Heart left ventricle (tissue), 16 donors: ENCODE measurements around the gene CSF3R. TPM values are rescaled to one million over a fixed set of nuclear protein-coding genes. Genes with fewer than 3 reads are reported as not detected.
"Not testable (repeated sequence)": the region's sequence is repeated elsewhere in the genome, so short reads cannot be mapped to it uniquely, and the experiment has no call there.

Experiments
- ATAC-seq, 4 donors: fragments of 200-7000 bp; cut with Tn5 transposase; one replicate each; pipeline ENCODE4 v1.9.1; 2020 to 2022; ENCODE audit warnings: moderate library complexity in 4 of 4, mild to moderate bottlenecking in 3 of 4, moderate number of reproducible peaks in 1 of 4
- DNase-seq, 5 donors: peaks; one replicate each; pipeline ENCODE4 v3.0.0-alpha.2; 2020
- H3K27ac ChIP-seq, 12 donors: fragments of 200-600 bp; sonication (generic) in 4 of 12; one replicate each; pipeline versions ENCODE4 v1.5.0 to v1.8.0; 2016 to 2022; ENCODE audit warnings: mild to moderate bottlenecking in 2 of 12
- H3K27me3 ChIP-seq, 9 donors: fragments of 200-600 bp; sonication (generic) in 2 of 9; one replicate each; pipeline versions ENCODE4 v1.5.1 to v1.8.0; 2016 to 2022; ENCODE audit warnings: mild to moderate bottlenecking in 3 of 9
- H3K36me3 ChIP-seq, 9 donors: fragments of 200-600 bp; sonication (generic) in 2 of 9; one replicate each; pipeline versions ENCODE4 v1.5.0 to v1.8.0; 2018 to 2022; ENCODE audit warnings: mild to moderate bottlenecking in 2 of 9
- H3K4me1 ChIP-seq, 12 donors: fragments of 200-600 bp; sonication (generic) in 4 of 12; one replicate each; pipeline versions ENCODE4 v1.5.0 to v1.8.0; 2016 to 2022; ENCODE audit warnings: mild to moderate bottlenecking in 3 of 12
- H3K4me3 ChIP-seq, 12 donors: fragments of 200-600 bp; sonication (generic) in 4 of 12; one replicate each; pipeline versions ENCODE4 v1.5.0 to v1.8.0; 2017 to 2022; ENCODE audit warnings: mild to moderate bottlenecking in 9 of 12, moderate library complexity in 4 of 12
- H3K9me3 ChIP-seq, 12 donors: fragments of 200-600 bp; sonication (generic) in 4 of 12; one replicate each; pipeline versions ENCODE4 v1.5.0 to v1.8.0; 2016 to 2022; ENCODE audit warnings: mild to moderate bottlenecking in 1 of 12
- POLR2A ChIP-seq, 2 donors: fragments of 450-650 bp; IDR thresholded peaks; one replicate each; pipeline ENCODE4 v1.6.1; 2017; ENCODE audit warnings: antibody characterized with exemption in 2 of 2, mild to moderate bottlenecking in 2 of 2, moderate library complexity in 2 of 2
- WGBS, 4 donors: extraction: QIAGEN DNeasy Blood & Tissue Kit in 2 of 4; methylation state at CpG; one replicate each; pipeline versions ENCODE4 v1.1.5 to v1.1.7; 2013 to 2018; 5-methylcytosine and 5-hydroxymethylcytosine counted together
- intact Hi-C, 10 donors: fragments of 100-400 bp; cut with DNase I; formaldehyde crosslinking; loops; one replicate each; pipeline versions ENCODE4 v1.11.1 to v1.14.2; 2022
- polyA plus RNA-seq, 2 donors: library from polyadenylated mRNA; stranded (reverse); fragments of 200-250 nt; gene quantifications; one replicate each; pipeline ENCODE4 v1.2.3, GENCODE V29; 2013
- total RNA-seq, 9 donors: library from RNA; depleted of rRNA in 2 of 9; stranded (reverse); fragments of >200 nt in 2 of 9; fragmentation: NEBNext Ultra II Directional in 3 of 9; extraction: Animal tissue kit (Norgen Biotek cat#: 25700) in 3 of 9; gene quantifications; one replicate each; pipeline versions ENCODE4 v1.1.0 to v1.2.4, GENCODE V29; 2016 to 2023
- TF ChIP-seq, protein P1 (sequence below), 12 donors: fragments of 200-600 bp; sonication (generic) in 4 of 12; IDR thresholded peaks; one replicate each; pipeline versions ENCODE4 v1.5.0 to v1.8.0; 2018 to 2022; ENCODE audit warnings: antibody characterized with exemption in 12 of 12, mild to moderate bottlenecking in 5 of 12
- donor health status: ischemic (EF 13 %, LVEDD 7.1; RV severe dilation, severe dysfunction).
- donor health status: healthy with polysubstance abuse.
- donor health status: DM: no; HTN: yes; CAD: no.
- donor health status: DM: no; HTN: no; CAD: no.
- donor health status: ischemic (EF 25% LVEDD 6.9; RV normal size, moderate dysfunction).
- donor health status: ischemic (EF 25% LVEDD 5.7; RV mildly dilated, moderate dysfunction).
- donor health status: healthy.
- donor health status: DM: yes; HTN: yes; CAD: no.
- donor health status: ischemic (EF 35%, LVEDD 5.7; RV mildly dilated, moderate dysfunction).
- donor health status: nonischemic (EF 11% LVEDD 7.7; RV severe dilation, severe dysfunction).
- donor health status: DM: yes; HTN: yes; CAD: no.
- donor health status: PGD.
- donor health status: ischemic (EF 29% LVEDD 5.4; RV normal size, mild dysfunction).
- donor health status: nonischemic (EF 23%, LVEDD 6.1; RV moderate dilation, normal function).

The CSF3R gene
- total and polyA plus RNA-seq, 11 donors: 1.5 to 22.7 (median 4.1) TPM

DNA sequence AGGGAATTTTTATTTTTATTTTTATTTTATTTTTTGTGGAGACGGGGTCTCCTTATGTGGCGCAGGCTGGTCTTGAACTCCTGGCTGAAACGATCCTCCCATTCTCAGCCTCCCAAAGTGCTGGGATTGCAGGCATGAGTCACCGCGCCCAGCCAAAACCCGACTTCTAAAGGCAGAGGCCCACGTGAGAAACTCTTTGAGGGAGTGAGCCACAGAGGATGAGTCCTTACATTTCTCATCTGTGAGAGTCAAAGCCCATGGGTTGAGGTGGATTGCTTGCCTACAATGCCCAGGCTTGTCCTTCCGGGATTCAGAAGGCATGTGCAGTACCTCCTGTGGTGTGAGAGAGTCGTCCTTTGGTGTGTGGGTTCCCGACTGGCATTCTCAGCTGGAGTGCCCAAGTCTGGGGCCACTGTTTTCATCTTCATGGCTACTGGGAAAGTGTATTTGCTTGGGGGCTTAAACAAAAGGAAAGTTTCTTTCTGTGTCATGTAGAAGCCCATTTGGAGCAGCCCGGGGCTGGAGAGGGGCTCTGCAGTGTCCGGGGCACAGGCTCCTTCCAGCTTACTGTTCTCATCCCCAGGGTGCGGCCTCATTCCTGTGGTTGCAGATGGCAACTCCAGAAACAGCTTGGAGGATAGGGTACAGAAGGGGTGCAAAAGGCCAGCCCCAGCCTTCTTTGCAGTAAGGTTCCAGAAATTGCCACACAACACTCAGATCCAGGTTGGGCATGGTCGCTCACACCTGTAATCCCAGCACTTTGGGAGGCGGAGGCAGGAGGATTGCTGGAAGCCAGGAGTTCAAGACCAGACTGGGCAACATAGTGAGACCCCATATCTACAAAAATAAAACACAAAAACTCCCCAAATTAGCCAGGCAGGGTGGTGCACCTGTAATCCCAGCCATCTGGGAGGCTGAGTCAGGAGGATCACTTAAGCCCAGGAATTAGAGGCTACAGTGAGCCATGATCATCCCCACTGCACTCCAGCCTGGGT, 29.4 kb upstream of the CSF3R start:
- ATAC-seq (no peak), DNase-seq (no peak)
- no peaks in the 10 kb centered on the region for H3K4me1 ChIP-seq
- intact Hi-C loops: loop anchor here in 1 of 10 donors (10.0 kb wide), 1 partner anchor 923 kb away; no protein-coding TSS in a partner anchor
- H3K9me3 ChIP-seq: no peaks in the 10 kb centered on the region
- no peaks in the 10 kb centered on the region for H3K36me3 ChIP-seq
- TF ChIP-seq, protein P1, sequence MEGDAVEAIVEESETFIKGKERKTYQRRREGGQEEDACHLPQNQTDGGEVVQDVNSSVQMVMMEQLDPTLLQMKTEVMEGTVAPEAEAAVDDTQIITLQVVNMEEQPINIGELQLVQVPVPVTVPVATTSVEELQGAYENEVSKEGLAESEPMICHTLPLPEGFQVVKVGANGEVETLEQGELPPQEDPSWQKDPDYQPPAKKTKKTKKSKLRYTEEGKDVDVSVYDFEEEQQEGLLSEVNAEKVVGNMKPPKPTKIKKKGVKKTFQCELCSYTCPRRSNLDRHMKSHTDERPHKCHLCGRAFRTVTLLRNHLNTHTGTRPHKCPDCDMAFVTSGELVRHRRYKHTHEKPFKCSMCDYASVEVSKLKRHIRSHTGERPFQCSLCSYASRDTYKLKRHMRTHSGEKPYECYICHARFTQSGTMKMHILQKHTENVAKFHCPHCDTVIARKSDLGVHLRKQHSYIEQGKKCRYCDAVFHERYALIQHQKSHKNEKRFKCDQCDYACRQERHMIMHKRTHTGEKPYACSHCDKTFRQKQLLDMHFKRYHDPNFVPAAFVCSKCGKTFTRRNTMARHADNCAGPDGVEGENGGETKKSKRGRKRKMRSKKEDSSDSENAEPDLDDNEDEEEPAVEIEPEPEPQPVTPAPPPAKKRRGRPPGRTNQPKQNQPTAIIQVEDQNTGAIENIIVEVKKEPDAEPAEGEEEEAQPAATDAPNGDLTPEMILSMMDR (IDR thresholded peaks at IDR 0.05): no peak
- no peak for TF ChIP-seq POLR2A (IDR thresholded peaks at IDR 0.05)
- H3K27ac ChIP-seq: no peak overlapping the region
- 75 to 78% (median 76%) methylated on average over 15 of the region's 15 CpGs for WGBS, 4 donors
- H3K4me3 ChIP-seq: no peak overlapping the region
- peaks cover 0 to 31% (median 0%) of the 10 kb centered on the region in 9 donors for H3K27me3 ChIP-seq

DNA sequence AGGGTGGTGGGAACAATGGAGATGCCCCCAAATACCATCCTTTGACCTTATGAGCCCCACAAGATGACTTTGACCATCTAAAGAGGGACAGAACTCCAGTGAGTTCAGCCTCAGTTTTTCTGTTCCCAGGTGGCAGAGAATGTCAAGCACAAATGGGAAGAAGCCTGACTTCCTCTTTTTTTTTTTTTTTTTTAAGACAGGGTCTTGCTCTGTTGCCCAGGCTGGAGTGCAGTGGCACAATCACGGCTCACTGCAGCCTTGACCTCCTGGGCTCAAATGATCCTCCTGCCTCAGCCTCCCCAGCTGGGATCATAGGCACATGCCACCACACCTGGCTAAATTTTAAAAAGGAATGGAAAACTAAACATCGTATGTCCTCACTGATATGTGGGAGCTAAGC, 28.5 kb upstream of the CSF3R start:
- H3K27ac ChIP-seq, H3K4me1 ChIP-seq, H3K4me3 ChIP-seq, H3K9me3 ChIP-seq, ATAC-seq, DNase-seq, H3K36me3 ChIP-seq: not testable (repeated sequence)
- 82 to 91% (median 83%) methylated on average over 2 of the region's 2 CpGs for WGBS, 4 donors
- intact Hi-C loops: loop anchor here in 1 of 10 donors (10.0 kb wide), 1 partner anchor 924 kb away; no protein-coding TSS in a partner anchor
- H3K27me3 ChIP-seq: peaks cover 0 to 35% (median 1%) of the 10 kb centered on the region in 9 donors

DNA sequence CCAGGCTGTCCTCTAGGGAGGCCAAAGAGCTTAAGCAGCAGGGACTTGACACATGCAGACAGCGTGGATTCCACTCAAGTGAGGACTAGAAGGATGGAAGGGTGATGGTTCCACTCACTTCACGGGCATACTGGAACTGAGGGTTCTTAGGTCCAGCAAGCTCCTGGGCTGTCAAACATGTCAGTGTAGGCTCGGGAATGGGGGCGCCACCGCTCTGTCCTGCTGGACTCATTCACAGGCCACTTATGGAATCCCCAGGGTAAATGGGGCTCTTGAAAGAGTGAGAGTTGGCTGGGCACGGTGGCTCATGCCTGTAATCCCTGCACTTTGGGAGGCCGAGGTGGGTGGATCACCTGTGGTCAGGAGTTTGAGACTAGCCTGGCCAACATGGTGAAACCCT, 27.7 kb upstream of the CSF3R start:
- no peak for ATAC-seq
- H3K27me3 ChIP-seq: peaks cover 0 to 40% (median 4%) of the 10 kb centered on the region in 9 donors

DNA sequence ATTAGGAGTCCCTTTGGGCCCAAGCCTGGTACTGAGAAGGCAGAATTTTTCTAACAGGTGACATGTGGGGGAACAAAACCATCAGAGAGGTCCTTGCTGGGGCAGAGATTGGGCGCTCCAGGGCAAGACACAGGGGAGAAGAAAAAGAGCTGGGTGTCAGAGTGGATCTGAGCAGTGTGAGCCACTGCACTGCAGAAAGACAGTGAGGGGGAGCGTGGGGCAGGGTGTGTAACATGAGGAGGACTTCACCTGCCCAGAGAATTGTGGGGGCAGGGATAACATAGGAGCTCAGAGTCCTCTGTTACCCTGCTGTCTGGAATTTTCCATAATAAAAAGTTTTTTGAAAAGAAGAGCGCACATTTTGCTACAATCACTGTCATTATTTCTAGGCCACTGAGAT, 25.5 kb upstream of the CSF3R start:
- Histone ChIP-seq H3K9me3 (no peaks in the 10 kb centered on the region), H3K36me3 (no peaks in the 10 kb centered on the region), H3K4me1 (no peaks in the 10 kb centered on the region), H3K27ac (no peak overlapping the region), H3K27me3 (peaks cover 0 to 43% (median 4%) of the 10 kb centered on the region in 9 donors), H3K4me3 (no peak overlapping the region)
- WGBS, 4 donors: 80 to 87% (median 82%) methylated on average over 3 of the region's 3 CpGs
- no peak for DNase-seq
- TF ChIP-seq, protein P1 (IDR thresholded peaks at IDR 0.05): no peak
- no peak for TF ChIP-seq POLR2A (IDR thresholded peaks at IDR 0.05)
- intact Hi-C loops: no loop called here
- no peak for ATAC-seq

More for the DNA sequence above, 27.7 kb upstream of the CSF3R start:
- Histone ChIP-seq H3K36me3 (no peaks in the 10 kb centered on the region), H3K4me1 (no peaks in the 10 kb centered on the region), H3K9me3 (no peaks in the 10 kb centered on the region), H3K27ac (no peak overlapping the region), H3K4me3 (no peak overlapping the region)
- intact Hi-C loops: loop anchor here in 1 of 10 donors (10.0 kb wide), 1 partner anchor 924 kb away; no protein-coding TSS in a partner anchor
- TF ChIP-seq, protein P1 (IDR thresholded peaks at IDR 0.05): no peak
- no peak for TF ChIP-seq POLR2A (IDR thresholded peaks at IDR 0.05)
- DNase-seq: no peak
- 65 to 82% (median 77%) methylated on average over 7 of the region's 7 CpGs for WGBS, 4 donors
